ENCODE measurements around the gene PNPLA7. TPM values are rescaled to one million over a fixed set of nuclear protein-coding genes. Genes with fewer than 3 reads are reported as not detected.

Gene PNPLA7
- total and polyA plus RNA-seq, 7 experiments from 2014 or later: 2.7 to 28.9 (median 9.0) TPM

DNA sequence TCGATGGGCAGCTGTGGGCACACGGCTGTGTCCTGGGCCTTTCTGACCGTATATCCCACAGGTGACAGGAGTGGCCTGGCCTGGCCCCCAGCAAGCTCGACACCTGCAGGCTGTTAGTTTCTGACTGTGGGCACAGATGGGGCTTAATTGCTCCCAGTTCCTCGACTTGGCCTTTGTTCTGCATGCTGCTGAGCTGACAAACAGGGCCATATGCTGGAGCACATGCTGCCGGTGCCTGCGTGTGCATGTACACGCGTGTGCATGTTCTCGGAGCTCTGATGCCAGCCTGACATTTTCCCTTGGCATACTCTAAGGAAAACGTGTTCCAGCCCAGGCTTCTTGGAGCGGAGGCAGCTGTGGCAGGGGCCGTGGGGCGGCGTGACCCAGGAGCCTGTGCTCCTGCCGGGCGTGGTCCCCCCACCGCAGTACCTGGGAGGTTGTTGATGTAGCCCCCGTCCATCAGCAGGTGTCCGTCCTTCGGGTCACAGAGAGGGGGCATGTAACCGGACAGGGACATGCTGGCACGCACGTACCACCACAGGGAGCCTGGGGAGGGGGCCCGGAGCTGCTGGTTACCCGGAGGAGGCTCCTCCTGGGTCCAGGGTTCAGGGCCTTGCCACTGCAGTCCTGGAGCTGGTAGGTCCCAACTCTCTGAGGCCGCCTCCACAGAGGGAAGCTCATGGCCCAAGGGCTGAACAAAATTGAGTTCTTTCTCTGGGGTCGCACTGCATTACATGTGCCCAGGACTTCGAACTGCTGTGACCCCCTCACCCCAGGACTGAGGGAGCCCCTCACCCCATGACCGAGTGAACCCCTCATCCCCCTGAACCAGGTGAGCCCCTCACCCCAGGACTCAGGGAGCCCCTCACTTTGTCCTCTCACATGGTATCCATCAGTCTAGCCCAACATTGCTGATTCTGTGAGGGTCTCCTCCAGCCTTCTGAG is 86.9 kb downstream of the PNPLA7 start:
- H3K27me3 ChIP-seq (ENCODE audit: control insufficient read depth in 2 of 2, insufficient read depth in 2 of 2, low read length in 2 of 2): no peaks in the 10 kb centered on the region
- intact Hi-C loops (cut with micrococcal nuclease): loop anchor here in 1 of 2 donors (2.0 to 5.0 kb wide), 3 partner anchors 18 to 142 kb away; partner anchors contain the start of genes ARRDC1, MRPL41 and PNPLA7
- H3K4me1 ChIP-seq (ENCODE audit: control insufficient read depth in 2 of 2, insufficient read depth in 2 of 2, low read length in 2 of 2): peaks cover 36 to 42% of the 10 kb centered on the region in 2 donors
- ATAC-seq (no peak), DNase-seq (no peak)
- H3K36me3 Mint-ChIP-seq: no peaks in the 10 kb centered on the region
- H3K4me1 Mint-ChIP-seq: peaks cover 5 to 38% (median 17%) of the 10 kb centered on the region in 7 donors
- peak overlapping the region; percentile 68 to 95 (median 85) for H3K27ac Mint-ChIP-seq
- ChIA-PET POLR2A (interaction anchor here (0.6 to 1.4 kb wide), 2 partner anchors 27 to 223 kb away, joined by 3 read pairs; partner anchors contain the start of gene TUBB4B), CTCF (no interaction called here)
- peak overlapping the region; percentile 25 to 70 (median 48) for H3K4me3 Mint-ChIP-seq
- H3K4me3 ChIP-seq (ENCODE audit: low read length): no peak overlapping the region
- H3K9me3 ChIP-seq (ENCODE audit: control insufficient read depth in 2 of 3, low read length in 3 of 3): no peaks in the 10 kb centered on the region
- peak overlapping the region; percentile 93 for H3K27ac ChIP-seq (ENCODE audit: low read depth, low read length)
- peaks cover 0 to 2% (median 0%) of the 10 kb centered on the region in 5 donors for H3K27me3 Mint-ChIP-seq
- no peaks in the 10 kb centered on the region for H3K36me3 ChIP-seq (ENCODE audit: control insufficient read depth in 2 of 3, insufficient read depth in 3 of 3, low read length in 3 of 3)
- H3K9me3 Mint-ChIP-seq: peaks cover 0 to 4% (median 0%) of the 10 kb centered on the region in 11 donors

DNA sequence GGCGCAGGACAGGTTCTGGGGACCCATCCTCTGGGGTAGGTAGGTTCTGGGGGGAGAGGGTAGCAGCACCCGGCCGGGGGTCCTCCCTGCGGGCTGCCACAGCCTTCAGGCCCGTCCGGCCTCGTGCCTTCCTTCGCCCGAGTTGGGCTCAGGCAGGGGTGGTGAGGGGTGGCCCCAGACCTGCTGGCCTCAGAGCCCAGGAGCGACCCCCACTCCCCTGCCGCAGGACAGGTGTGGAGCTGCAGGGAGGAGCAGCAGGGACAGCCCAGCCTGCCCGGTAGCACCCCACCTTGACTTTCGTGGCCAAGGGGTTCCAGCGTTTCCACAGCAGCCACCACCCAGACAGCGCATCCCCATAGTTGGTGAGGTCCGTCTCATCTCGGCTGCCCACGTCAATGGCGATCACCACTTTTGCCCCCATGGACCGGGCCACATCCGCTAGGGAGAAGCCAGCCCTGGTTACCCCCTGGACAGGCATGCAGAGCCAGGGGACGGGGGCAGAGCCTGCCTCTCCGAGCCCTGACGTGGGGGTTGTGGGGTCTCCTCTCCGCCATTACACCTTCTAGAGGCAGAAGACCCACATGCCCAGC is 87.7 kb downstream of the PNPLA7 start:
- Histone ChIP-seq H3K4me3 (ENCODE audit: low read length) (peak overlapping the region; percentile 52), H3K27ac (ENCODE audit: low read depth, low read length) (peak overlapping the region; percentile 93), H3K9me3 (ENCODE audit: control insufficient read depth in 2 of 3, low read length in 3 of 3) (no peaks in the 10 kb centered on the region), H3K4me1 (ENCODE audit: control insufficient read depth in 2 of 2, insufficient read depth in 2 of 2, low read length in 2 of 2) (peaks cover 36 to 42% of the 10 kb centered on the region in 2 donors), H3K36me3 (ENCODE audit: control insufficient read depth in 2 of 3, insufficient read depth in 3 of 3, low read length in 3 of 3) (peaks cover 0 to 5% (median 0%) of the 10 kb centered on the region in 3 experiments), H3K27me3 (ENCODE audit: control insufficient read depth in 2 of 2, insufficient read depth in 2 of 2, low read length in 2 of 2) (no peaks in the 10 kb centered on the region)
- CTCF ChIA-PET: no interaction called here
- Mint-ChIP-seq H3K9me3 (peaks cover 0 to 4% (median 0%) of the 10 kb centered on the region in 11 donors), H3K27ac (peak overlapping the region in 8 of 9 donors; percentile 74 to 98 (median 92)), H3K27me3 (no peaks in the 10 kb centered on the region), H3K4me3 (peak overlapping the region in 9 of 10 donors; percentile 33 to 87 (median 79)), H3K36me3 (no peaks in the 10 kb centered on the region), H3K4me1 (peaks cover 5 to 38% (median 17%) of the 10 kb centered on the region in 7 donors)
- POLR2A ChIA-PET: interaction anchor here (0.6 to 1.4 kb wide), 4 partner anchors 13 to 222 kb away, joined by 3 to 7 read pairs (median 3); partner anchors contain the start of gene TUBB4B
- intact Hi-C loops (cut with micrococcal nuclease): loop anchor here in 1 of 2 donors (2.0 to 5.0 kb wide), 3 partner anchors 18 to 142 kb away; partner anchors contain the start of genes ARRDC1, MRPL41 and PNPLA7
- DNase-seq: no peak
- no peak for ATAC-seq

DNA sequence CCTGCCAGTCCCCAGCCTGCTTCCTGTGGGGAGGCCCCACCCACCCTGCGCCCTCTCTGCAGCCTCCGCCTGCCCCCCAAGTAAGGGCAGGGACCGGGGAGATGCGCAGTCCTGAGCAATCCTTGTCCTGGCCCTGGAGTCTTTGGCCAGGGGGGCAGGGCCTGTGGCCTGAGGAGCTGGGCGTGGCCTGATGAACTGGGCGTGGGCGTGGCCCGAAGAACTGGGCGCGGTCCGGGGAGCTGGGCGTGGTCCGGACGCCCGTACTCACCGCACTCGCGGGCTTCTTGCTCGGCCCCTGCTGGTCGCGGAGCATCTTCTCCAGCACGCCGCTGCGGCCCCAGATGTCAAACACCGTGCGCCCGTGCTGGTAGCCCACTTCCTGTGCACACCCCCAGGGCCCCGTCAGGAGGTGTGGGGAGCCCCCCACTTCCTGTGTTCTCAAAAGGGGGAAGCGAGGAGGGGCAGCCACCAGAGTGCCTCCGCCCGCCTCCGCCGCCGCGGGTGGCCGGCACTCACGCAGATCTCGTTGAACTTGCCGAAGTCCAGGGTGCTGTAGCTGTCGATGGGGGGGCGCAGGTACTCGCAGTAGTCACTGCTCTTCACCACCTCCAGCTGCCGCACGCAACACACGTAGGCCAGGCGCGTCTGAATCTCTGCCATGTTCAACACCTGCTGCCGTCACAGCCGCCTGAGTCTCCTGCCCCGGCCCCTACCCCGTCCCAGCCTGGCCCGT is 88.4 kb downstream of the PNPLA7 start:
- CTCF ChIA-PET: interaction anchor here (0.6 to 0.9 kb wide), 2 partner anchors 12 to 135 kb away, joined by 3 read pairs; no protein-coding TSS in a partner anchor
- H3K36me3 ChIP-seq (ENCODE audit: control insufficient read depth in 2 of 3, insufficient read depth in 3 of 3, low read length in 3 of 3): peaks cover 0 to 11% (median 0%) of the 10 kb centered on the region in 3 experiments

DNA sequence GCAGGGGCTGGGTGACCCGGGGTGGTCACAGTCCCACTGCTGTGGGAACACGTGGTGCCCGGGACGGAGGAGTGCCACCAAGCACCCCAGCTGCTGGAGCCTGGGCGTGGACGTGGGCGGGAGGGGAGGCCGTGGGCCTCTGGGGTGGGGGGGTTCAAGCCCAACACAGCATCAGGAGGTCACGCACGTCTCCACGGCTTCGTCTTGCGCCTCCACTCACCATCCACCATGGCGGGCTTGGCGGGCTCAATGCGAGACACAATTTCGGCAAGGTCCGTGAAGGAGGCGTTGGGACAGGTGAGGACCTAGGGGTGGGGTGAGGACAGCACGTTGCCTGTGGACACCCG is 88.9 kb downstream of the PNPLA7 start:
- ATAC-seq: no peak
- H3K27me3 Mint-ChIP-seq: no peaks in the 10 kb centered on the region
- DNase-seq: no peak
- CTCF ChIA-PET: interaction anchor here (0.9 kb wide), 1 partner anchor 11 kb away, joined by 3 read pairs; no protein-coding TSS in a partner anchor
- Histone ChIP-seq H3K4me3 (ENCODE audit: low read length) (peak overlapping the region; percentile 52), H3K4me1 (ENCODE audit: control insufficient read depth in 2 of 2, insufficient read depth in 2 of 2, low read length in 2 of 2) (peaks cover 36 to 42% of the 10 kb centered on the region in 2 donors), H3K9me3 (ENCODE audit: control insufficient read depth in 2 of 3, low read length in 3 of 3) (no peaks in the 10 kb centered on the region), H3K27me3 (ENCODE audit: control insufficient read depth in 2 of 2, insufficient read depth in 2 of 2, low read length in 2 of 2) (no peaks in the 10 kb centered on the region), H3K27ac (ENCODE audit: low read depth, low read length) (peak overlapping the region; percentile 93), H3K36me3 (ENCODE audit: control insufficient read depth in 2 of 3, insufficient read depth in 3 of 3, low read length in 3 of 3) (peaks cover 0 to 17% (median 0%) of the 10 kb centered on the region in 3 experiments)
- intact Hi-C loops (cut with micrococcal nuclease): loop anchor here (1.0 to 5.0 kb wide), 2 partner anchors 8 to 91 kb away; partner anchors contain the start of genes MRPL41 (in 1 of the 2) and PNPLA7 (in 1 of the 2)
- peak overlapping the region in 8 of 9 donors; percentile 61 to 98 (median 92) for H3K27ac Mint-ChIP-seq
- POLR2A ChIA-PET: interaction anchor here (0.9 to 1.4 kb wide), 3 partner anchors 12 to 38 kb away, joined by 3 to 7 read pairs (median 4); partner anchors contain the start of genes EXD3 and NOXA1
- peak overlapping the region in 9 of 10 donors; percentile 21 to 87 (median 42) for H3K4me3 Mint-ChIP-seq
- peaks cover 5 to 42% (median 21%) of the 10 kb centered on the region in 7 donors for H3K4me1 Mint-ChIP-seq
- H3K36me3 Mint-ChIP-seq: peaks cover 0 to 4% (median 0%) of the 10 kb centered on the region in 5 donors
- H3K9me3 Mint-ChIP-seq: peaks cover 0 to 2% (median 0%) of the 10 kb centered on the region in 11 donors

More for the DNA sequence above, 88.4 kb downstream of the PNPLA7 start:
- H3K27me3 Mint-ChIP-seq: no peaks in the 10 kb centered on the region
- H3K27me3 ChIP-seq (ENCODE audit: control insufficient read depth in 2 of 2, insufficient read depth in 2 of 2, low read length in 2 of 2): no peaks in the 10 kb centered on the region
- ATAC-seq: peak; percentile 76
- H3K9me3 ChIP-seq (ENCODE audit: control insufficient read depth in 2 of 3, low read length in 3 of 3): no peaks in the 10 kb centered on the region
- peak overlapping the region; percentile 85 to 98 (median 94) for H3K27ac Mint-ChIP-seq
- intact Hi-C loops (cut with micrococcal nuclease): loop anchor here (1.0 to 5.0 kb wide), 4 partner anchors 9 to 143 kb away; partner anchors contain the start of genes ARRDC1 (in 1 of the 2), MRPL41 (in 1 of the 2) and PNPLA7 (in 1 of the 2)
- H3K36me3 Mint-ChIP-seq: peaks cover 0 to 3% (median 0%) of the 10 kb centered on the region in 5 donors
- POLR2A ChIA-PET: interaction anchor here (0.6 to 1.4 kb wide), 3 partner anchors 13 to 80 kb away, joined by 3 to 7 read pairs (median 4); partner anchors contain the start of genes EXD3 and NOXA1
- peak overlapping the region; percentile 52 for H3K4me3 ChIP-seq (ENCODE audit: low read length)
- H3K4me3 Mint-ChIP-seq: peak overlapping the region; percentile 71 to 87 (median 80)
- H3K27ac ChIP-seq (ENCODE audit: low read depth, low read length): peak overlapping the region; percentile 93
- peaks cover 36 to 42% of the 10 kb centered on the region in 2 donors for H3K4me1 ChIP-seq (ENCODE audit: control insufficient read depth in 2 of 2, insufficient read depth in 2 of 2, low read length in 2 of 2)
- peaks cover 0 to 4% (median 0%) of the 10 kb centered on the region in 11 donors for H3K9me3 Mint-ChIP-seq
- peak; percentile 68 to 92 (median 90) for DNase-seq
- H3K4me1 Mint-ChIP-seq: peaks cover 5 to 37% (median 19%) of the 10 kb centered on the region in 7 donors

DNA sequence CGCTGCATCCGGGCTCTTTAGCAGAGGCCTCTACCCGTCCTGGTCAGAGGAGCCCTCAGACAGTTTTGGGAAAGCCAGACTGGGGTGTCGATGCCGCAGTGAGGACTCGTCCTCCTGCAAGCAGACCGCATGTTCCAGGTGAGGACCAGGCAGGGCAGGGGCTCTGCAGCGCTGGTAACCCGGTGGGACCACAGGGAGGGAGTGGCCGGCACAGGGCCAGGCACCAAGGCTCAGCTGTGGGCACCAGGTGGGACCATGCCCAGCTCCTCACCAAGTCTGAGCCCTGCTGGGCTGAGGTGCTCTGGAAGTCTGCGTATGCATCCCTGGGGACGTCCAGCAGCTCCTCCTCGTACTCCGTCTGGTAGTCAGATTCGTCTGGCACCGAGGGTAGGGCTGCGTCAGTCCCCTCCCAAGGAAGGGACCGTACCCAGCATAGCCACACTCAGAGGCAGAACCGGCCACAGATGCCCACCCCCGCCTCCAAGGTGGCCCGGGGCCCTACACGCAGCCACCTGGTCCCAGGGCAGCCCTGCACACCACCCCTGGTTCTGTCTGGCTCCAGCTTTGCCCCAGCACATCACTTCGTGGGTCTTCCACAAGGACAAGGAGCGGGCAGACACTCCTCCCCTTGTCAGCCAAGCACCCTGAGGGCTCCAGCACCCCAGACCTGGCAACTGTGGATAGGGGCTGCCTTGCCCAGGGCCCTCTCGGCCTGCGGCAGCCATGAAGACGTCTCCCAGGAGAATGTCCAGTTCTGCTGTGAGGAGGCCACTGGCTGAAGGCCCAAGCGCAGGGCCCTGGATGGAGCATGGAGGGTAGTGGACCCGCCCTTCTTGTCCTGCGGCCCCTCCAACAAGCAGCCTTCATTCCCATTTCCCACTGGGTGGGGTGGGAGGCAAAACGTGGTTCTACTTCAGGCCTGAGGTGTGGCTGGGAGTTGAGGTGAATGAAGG is 89.6 kb downstream of the PNPLA7 start:
- CTCF ChIA-PET: no interaction called here
- peaks cover 0 to 22% (median 4%) of the 10 kb centered on the region in 3 experiments for H3K36me3 ChIP-seq (ENCODE audit: control insufficient read depth in 2 of 3, insufficient read depth in 3 of 3, low read length in 3 of 3)
- peak overlapping the region; percentile 93 for H3K27ac ChIP-seq (ENCODE audit: low read depth, low read length)
- no peaks in the 10 kb centered on the region for H3K27me3 ChIP-seq (ENCODE audit: control insufficient read depth in 2 of 2, insufficient read depth in 2 of 2, low read length in 2 of 2)
- intact Hi-C loops (cut with micrococcal nuclease): loop anchor here (1.0 to 5.0 kb wide), 2 partner anchors 7 to 92 kb away; partner anchors contain the start of genes MRPL41 (in 1 of the 2) and PNPLA7 (in 1 of the 2)
- no peak overlapping the region for H3K4me3 ChIP-seq (ENCODE audit: low read length)
- POLR2A ChIA-PET: interaction anchor here (0.9 kb wide), 1 partner anchor 14 kb away, joined by 3 read pairs; no protein-coding TSS in a partner anchor
- H3K4me1 Mint-ChIP-seq: peaks cover 0 to 49% (median 22%) of the 10 kb centered on the region in 7 donors
- H3K9me3 ChIP-seq (ENCODE audit: control insufficient read depth in 2 of 3, low read length in 3 of 3): no peaks in the 10 kb centered on the region
- DNase-seq: peak in 1 of 9 donors; percentile 13
- peaks cover 0 to 4% (median 0%) of the 10 kb centered on the region in 5 donors for H3K36me3 Mint-ChIP-seq
- ATAC-seq: no peak
- peaks cover 36 to 42% of the 10 kb centered on the region in 2 donors for H3K4me1 ChIP-seq (ENCODE audit: control insufficient read depth in 2 of 2, insufficient read depth in 2 of 2, low read length in 2 of 2)
- no peaks in the 10 kb centered on the region for H3K9me3 Mint-ChIP-seq
- H3K4me3 Mint-ChIP-seq: peak overlapping the region; percentile 21 to 87 (median 40)
- peak overlapping the region in 8 of 9 donors; percentile 61 to 98 (median 93) for H3K27ac Mint-ChIP-seq
- H3K27me3 Mint-ChIP-seq: no peaks in the 10 kb centered on the region

Data from naive thymus-derived CD4-positive, alpha-beta T cell (primary cell).